Liver (tissue), 3 donors: ENCODE data around the gene GRK5.

Experiments used
- EGR1 ChIP-seq, 2 donors: IDR thresholded peaks; 2 replicates each; pipeline ENCODE4 v1.6.1; 2016 to 2018; ENCODE audit warnings: antibody characterized with exemption in 2 of 2, low read depth in 2 of 2
- GABPA ChIP-seq, 2 donors: IDR thresholded peaks in 1 of 2; conservative IDR thresholded peaks in 1 of 2; 2 replicates each; pipeline ENCODE4 v1.6.1; 2016; ENCODE audit warnings: antibody characterized with exemption in 2 of 2, mild to moderate bottlenecking in 1 of 2, moderate library complexity in 1 of 2
- JUND ChIP-seq, 2 donors: IDR thresholded peaks; 2 replicates each; pipeline ENCODE4 v1.6.1; 2016; ENCODE audit warnings: antibody characterized with exemption in 2 of 2
- RAD21 ChIP-seq, 2 donors: IDR thresholded peaks; 2 replicates each; pipeline ENCODE4 v1.6.1; 2016; ENCODE audit warnings: antibody characterized with exemption in 2 of 2, mild to moderate bottlenecking in 2 of 2
- SP1 ChIP-seq: IDR thresholded peaks from 2 replicates; pipeline ENCODE4 v1.6.1; 2018; ENCODE audit warnings: antibody characterized with exemption, mild to moderate bottlenecking
- TAF1 ChIP-seq: conservative IDR thresholded peaks from 2 replicates; pipeline ENCODE4 v1.6.1; 2016; ENCODE audit warnings: antibody characterized with exemption, mild to moderate bottlenecking
- YY1 ChIP-seq: IDR thresholded peaks from 2 replicates; pipeline ENCODE4 v1.6.1; 2016; ENCODE audit warnings: antibody characterized with exemption, mild to moderate bottlenecking
- TF ChIP-seq, protein P1 (sequence below): fragments of 150-350 bp; IDR thresholded peaks from 2 replicates; pipeline ENCODE4 v1.5.1; 2017; ENCODE audit warnings: improper control_type of control experiment, low read depth, low read length; ENCODE audit not compliant: missing input control
- TF ChIP-seq, protein P2 (sequence below): IDR thresholded peaks from 2 replicates; pipeline ENCODE4 v1.6.1; 2016; ENCODE audit warnings: antibody characterized with exemption, mild to moderate bottlenecking
- TF ChIP-seq, protein P3 (sequence below): IDR thresholded peaks from 2 replicates; pipeline ENCODE4 v1.6.1; 2016; ENCODE audit warnings: antibody characterized with exemption
- donor health status: healthy.
- donor health status: healthy.

DNA sequence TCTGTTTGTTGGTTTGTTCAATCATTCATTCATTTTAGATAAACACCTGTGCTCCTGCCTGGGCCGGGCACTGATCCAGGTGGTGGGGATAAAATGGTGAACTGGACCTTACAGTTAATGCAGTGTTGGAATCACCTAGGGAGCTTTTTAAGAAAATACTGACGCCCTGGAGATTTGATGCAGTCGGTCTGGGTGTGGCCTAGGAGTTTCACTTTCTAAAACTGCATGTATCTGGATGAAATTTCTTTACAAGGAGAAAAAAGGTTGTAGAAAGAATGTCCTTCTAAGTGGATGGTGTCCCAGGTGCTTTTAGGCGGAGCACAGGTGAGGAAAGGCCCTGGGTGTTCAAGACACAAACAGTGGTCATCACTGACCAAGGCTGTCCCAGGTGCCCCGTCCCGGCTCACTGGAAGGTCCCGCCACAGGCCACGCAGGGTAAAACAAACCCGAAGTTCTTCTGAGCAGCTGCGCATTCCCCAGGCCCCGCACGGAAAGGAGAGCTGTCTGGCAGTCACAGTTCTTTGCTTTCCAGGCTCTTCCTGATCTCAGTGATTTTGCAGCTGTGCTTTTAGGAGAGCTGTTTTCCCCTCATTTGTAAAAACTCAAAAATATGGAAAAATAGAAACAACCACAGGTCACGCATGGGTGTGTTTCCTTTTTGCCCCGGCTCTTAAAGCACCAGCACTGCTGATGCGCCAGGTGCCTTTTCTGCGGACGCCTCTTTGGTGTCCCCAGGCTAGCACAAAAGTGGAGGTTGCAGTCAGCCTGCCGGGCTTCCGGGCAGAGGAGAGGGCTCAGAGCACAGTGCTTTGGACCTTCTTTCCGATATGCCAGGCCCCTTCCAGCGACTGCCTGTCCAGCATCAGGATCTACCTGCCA is 161.9 kb downstream of the GRK5 start:
- TF ChIP-seq, protein P1, sequence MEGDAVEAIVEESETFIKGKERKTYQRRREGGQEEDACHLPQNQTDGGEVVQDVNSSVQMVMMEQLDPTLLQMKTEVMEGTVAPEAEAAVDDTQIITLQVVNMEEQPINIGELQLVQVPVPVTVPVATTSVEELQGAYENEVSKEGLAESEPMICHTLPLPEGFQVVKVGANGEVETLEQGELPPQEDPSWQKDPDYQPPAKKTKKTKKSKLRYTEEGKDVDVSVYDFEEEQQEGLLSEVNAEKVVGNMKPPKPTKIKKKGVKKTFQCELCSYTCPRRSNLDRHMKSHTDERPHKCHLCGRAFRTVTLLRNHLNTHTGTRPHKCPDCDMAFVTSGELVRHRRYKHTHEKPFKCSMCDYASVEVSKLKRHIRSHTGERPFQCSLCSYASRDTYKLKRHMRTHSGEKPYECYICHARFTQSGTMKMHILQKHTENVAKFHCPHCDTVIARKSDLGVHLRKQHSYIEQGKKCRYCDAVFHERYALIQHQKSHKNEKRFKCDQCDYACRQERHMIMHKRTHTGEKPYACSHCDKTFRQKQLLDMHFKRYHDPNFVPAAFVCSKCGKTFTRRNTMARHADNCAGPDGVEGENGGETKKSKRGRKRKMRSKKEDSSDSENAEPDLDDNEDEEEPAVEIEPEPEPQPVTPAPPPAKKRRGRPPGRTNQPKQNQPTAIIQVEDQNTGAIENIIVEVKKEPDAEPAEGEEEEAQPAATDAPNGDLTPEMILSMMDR, result no peak
- TF ChIP-seq TAF1 (no peak), YY1 (no peak), SP1 (no peak), GABPA (IDR thresholded peaks at IDR 0.05 in 1 of 2, conservative IDR thresholded peaks at IDR 0.05 in 1 of 2) (no peak), RAD21 (IDR thresholded peaks at IDR 0.05) (no peak), EGR1 (IDR thresholded peaks at IDR 0.05; ENCODE audit: low read depth in 2 of 2) (no peak), JUND (IDR thresholded peaks at IDR 0.05) (no peak)
- TF ChIP-seq, protein P2, sequence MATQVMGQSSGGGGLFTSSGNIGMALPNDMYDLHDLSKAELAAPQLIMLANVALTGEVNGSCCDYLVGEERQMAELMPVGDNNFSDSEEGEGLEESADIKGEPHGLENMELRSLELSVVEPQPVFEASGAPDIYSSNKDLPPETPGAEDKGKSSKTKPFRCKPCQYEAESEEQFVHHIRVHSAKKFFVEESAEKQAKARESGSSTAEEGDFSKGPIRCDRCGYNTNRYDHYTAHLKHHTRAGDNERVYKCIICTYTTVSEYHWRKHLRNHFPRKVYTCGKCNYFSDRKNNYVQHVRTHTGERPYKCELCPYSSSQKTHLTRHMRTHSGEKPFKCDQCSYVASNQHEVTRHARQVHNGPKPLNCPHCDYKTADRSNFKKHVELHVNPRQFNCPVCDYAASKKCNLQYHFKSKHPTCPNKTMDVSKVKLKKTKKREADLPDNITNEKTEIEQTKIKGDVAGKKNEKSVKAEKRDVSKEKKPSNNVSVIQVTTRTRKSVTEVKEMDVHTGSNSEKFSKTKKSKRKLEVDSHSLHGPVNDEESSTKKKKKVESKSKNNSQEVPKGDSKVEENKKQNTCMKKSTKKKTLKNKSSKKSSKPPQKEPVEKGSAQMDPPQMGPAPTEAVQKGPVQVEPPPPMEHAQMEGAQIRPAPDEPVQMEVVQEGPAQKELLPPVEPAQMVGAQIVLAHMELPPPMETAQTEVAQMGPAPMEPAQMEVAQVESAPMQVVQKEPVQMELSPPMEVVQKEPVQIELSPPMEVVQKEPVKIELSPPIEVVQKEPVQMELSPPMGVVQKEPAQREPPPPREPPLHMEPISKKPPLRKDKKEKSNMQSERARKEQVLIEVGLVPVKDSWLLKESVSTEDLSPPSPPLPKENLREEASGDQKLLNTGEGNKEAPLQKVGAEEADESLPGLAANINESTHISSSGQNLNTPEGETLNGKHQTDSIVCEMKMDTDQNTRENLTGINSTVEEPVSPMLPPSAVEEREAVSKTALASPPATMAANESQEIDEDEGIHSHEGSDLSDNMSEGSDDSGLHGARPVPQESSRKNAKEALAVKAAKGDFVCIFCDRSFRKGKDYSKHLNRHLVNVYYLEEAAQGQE, result no peak
- TF ChIP-seq, protein P3, sequence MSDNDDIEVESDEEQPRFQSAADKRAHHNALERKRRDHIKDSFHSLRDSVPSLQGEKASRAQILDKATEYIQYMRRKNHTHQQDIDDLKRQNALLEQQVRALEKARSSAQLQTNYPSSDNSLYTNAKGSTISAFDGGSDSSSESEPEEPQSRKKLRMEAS, result no peak
